Measurements from ENCODE around the gene WDR7. TPM values are rescaled to one million over a fixed set of nuclear protein-coding genes. Genes with fewer than 3 reads are reported as not detected.

WDR7 gene
- total RNA-seq, 1 experiment from 2014 or later = 13.7 TPM

DNA sequence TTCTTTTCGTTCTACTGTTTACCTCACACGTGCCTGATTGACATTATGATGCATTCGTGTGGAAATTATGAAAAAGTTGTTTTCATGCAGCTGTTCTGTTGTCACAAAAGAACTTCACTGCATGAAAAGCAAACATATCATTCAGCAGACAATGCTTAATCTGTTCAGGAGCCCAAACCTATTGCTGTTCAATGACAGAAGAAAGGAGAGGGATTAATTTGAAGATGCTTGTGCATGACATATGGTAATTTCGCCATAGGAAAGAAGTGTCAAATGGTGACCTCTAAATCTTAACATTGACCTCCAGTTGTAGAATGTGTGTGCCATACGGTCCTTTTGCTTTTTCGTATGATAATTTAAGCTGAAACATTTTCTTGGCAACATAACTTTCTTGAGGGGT is 124.5 kb downstream of the WDR7 start:
- no peak for DNase-seq (ENCODE audit: low spot score)
- in situ Hi-C loops (cut with HindIII; ENCODE audit: low sequenced_read_pairs) = no loop called here

DNA sequence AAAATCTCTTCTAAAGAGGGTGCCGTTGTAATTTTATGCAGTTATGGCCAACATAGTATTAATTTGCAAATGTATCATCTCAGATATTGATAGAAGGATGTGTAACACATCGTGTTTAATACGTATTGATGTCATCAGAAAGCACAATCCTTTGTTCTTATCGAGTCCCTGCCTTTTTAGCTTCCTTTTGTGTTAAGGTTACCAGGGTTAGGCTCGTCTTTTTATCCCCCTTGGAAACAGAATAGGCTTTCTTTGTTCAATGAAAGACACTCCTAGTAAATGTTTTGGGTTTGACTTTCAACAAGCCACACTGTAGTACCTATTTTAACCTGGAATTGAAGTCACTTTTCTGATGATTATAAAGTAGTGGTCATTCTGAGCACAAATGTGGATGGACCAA is 136.2 kb downstream of the WDR7 start:
- no peak for DNase-seq (ENCODE audit: low spot score)
- in situ Hi-C loops (cut with HindIII; ENCODE audit: low sequenced_read_pairs) = no loop called here

DNA sequence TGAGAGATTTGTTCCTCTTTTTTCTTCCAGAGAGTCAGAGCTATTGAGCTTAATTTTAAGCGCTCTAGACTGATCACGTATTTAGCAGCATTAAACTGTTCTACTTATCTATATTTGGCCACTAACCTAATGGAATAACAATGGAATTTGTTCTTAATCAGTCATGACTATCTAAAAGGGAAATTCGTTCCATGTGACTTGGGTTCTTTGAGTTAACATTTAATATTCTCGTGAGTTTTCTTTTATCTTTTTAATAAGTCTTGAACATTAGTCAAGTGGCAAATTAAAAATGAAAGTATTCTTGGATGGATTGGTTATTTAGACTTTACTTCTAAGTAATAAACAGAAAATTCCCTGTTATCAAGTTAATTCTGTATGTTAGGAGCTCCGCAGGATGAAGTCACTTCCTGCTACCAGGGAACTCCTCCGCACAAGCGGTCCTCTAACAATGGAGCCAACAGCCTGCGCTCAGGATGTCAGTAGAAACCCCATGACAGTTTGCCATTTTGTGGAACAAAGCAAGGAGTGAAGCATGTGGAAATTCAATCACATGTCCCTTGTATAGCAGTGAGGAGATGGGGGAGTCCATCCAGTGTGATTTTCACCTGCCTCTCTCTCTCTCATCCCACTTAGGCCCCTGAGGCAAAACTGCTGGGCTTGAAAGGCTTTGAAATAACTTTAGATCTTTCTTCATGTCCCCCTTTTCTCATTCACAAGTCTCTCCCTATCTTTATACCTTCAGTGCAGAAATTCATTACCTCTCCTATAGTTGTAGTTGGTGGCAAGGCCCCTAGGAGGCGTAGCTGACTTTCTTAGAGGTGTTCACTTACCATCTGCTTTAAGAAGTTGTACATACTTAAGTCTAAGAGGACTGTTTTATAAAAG is 138.1 kb downstream of the WDR7 start:
- DNase-seq (ENCODE audit: low spot score) = peak; percentile 11
- in situ Hi-C loops (cut with HindIII; ENCODE audit: low sequenced_read_pairs) = no loop called here

DNA sequence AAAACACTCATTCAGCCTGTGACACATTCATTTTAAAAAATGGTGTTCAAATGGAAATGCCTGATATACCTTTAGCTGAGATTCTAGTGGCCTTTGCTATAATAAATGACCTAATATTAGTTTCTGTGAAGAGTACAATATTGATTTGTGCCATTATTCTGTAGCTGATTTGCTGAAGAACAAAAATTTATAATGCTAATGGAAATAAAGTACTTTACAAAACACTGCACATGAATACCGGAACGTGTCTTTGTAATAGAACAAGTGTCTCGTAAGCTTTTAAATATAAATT is 138.7 kb downstream of the WDR7 start:
- DNase-seq (ENCODE audit: low spot score) = no peak
- in situ Hi-C loops (cut with HindIII; ENCODE audit: low sequenced_read_pairs) = no loop called here

DNA sequence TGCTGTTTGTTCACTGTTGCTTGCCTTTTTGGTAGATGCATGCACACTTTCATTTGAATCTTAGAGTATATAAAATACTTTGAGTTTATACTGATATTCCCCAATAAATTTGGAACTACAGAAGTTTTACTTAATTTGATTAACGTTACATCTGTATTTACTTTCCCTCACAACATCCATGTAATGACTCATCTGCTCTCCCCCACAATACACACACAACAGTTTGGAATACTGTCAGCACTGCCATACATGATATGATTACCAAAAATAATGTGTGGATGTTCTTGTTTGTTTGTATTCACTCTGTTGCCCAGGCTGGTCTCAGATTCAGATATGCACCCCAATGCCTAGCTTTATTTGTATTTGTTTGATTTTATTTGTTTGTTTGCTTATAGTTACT is 144.2 kb downstream of the WDR7 start:
- DNase-seq (ENCODE audit: low spot score) = no peak
- in situ Hi-C loops (cut with HindIII; ENCODE audit: low sequenced_read_pairs) = no loop called here

DNA sequence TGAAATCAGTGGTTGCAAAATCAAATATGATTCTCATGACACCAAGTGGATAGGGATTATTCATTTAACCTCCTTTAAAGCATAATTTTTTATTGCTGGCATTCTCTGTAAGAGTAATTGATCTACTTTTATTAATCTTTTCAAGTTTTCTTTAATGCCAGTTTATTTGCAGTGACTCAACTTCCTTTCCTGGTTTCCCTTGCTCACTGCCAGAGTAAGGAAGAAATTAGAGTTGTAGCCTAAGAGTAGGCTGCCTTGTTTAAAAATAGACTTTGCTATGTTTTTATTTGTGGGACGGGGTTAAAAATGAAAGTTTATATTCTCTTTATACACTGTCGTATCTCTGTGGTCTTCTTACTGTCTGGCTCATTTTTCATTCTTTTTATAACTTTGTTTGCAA is 148.6 kb downstream of the WDR7 start:
- in situ Hi-C loops (cut with HindIII; ENCODE audit: low sequenced_read_pairs) = no loop called here
- DNase-seq (ENCODE audit: low spot score) = no peak

DNA sequence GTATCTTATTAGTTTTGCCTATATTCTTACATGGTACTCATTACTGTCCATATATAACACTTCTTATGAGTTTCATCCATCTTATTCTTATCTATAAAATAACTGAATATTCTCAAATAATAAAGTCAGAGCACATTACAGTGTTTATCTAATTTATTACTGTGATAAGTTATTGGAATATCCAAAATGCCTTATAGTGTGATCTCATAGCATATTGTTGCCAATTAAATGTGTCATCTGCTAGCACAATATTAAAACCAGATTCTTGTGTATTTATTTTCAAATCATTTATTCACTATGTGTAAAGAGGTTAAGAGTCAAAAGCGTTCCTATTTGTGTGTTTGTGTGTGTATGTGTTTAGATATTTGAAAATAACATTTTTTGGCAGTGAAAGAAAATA is 151.9 kb downstream of the WDR7 start:
- in situ Hi-C loops (cut with HindIII; ENCODE audit: low sequenced_read_pairs) = no loop called here
- no peak for DNase-seq (ENCODE audit: low spot score)

DNA sequence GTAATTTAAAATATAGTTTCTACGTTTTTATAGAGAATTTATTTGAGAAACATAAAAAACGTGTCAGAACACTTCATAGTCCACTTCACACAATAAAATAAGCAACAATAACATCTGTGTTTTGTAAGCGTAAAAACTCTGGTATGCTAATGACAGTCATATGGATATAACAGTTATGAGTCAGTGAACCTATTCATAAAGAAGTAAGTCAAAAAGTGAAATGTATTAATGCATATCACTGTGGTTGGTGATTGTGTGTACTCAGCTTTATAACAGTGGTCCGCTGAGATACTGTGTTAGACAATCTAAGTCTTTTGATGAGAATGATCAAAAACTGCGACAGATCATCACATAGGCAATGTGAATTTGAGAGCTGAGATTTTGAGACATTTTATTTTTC is 153.2 kb downstream of the WDR7 start:
- in situ Hi-C loops (cut with HindIII; ENCODE audit: low sequenced_read_pairs) = no loop called here
- no peak for DNase-seq (ENCODE audit: low spot score)

DNA sequence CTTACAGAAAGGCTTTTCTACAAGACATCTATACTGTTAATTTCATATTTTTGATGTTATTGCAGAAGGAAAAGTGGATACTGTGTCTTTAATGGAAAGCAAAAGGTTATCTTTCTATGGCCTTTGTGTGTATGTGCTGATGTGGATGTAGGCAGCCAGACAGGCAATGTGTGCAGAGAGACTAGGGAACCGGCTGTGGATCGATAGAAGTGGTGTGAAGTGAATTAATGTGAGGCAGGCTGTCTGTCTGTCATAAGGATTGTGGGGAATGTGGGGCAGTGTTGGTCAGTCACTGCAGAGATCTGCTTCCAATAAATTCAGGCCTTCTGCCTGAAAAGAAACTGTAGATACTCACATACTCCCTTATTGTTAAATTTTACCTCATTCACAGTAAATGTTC is 156.7 kb downstream of the WDR7 start:
- in situ Hi-C loops (cut with HindIII; ENCODE audit: low sequenced_read_pairs) = no loop called here
- DNase-seq (ENCODE audit: low spot score) = no peak

DNA sequence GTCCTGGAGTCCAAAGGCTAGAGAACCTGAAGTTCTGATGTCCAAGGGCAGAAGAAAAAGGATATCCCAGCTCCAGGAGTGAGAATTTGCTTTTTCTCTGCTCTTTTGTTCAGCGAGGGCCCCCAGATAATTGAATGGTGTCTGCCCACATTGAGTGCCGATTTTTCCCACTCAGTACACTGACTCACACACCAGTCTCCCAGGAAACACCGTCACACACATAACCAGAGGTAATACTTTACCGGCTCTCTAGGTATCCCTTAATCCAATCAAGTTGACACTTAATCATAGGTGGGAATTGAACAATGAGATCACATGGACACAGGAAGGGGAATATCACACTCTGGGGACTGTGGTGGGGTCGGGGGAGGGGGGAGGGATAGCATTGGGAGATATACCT is 161.5 kb downstream of the WDR7 start:
- in situ Hi-C loops (cut with HindIII; ENCODE audit: low sequenced_read_pairs) = no loop called here

DNA sequence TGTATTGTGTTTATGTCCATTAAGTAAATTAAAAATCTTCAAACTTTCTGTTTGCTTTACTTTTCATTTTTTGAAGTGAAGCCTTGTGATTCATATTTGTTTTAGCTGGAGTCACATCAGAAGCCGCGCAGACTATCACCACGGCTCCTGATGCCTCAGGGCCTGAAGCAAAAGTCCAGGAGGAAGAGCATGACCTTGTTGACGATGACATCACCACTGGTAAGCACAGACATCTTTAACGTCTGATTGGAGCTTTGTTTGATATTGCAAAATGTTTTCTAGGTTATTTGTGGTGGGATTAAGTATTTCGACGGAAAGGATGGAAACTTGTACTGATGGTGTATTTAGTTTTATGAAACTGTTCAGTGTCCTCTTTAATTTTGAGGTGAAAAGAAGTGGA is 164.8 kb downstream of the WDR7 start:
- DNase-seq (ENCODE audit: low spot score) = no peak
- in situ Hi-C loops (cut with HindIII; ENCODE audit: low sequenced_read_pairs) = no loop called here

More for the DNA sequence above, 161.5 kb downstream of the WDR7 start:
- no peak for DNase-seq (ENCODE audit: low spot score)

DNA sequence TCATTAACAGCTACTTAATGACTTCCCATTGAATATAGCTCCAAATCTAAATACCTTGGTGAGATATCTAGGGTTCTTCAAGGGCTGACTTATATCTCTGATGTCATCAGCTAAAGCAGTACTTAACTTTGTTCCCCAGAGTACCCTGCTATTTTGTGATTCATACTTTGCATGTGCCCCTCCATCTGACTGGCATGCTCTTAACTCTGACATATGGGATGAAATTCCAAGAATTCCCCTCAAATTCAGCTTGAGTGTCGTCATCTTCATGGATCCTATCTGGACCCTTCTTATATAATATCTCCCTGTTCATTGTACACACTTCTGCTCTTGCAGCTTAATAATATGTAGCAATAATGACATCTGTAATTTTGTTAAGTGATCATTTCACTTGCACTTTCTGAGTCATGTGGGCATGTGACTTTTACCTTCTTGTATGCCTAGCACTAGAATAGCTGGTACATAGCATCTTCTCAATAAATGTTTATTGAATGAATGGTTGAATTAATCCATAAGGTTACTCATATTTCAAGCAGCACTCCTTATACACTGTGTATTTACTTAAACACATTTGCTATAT is 172.9 kb downstream of the WDR7 start:
- in situ Hi-C loops (cut with HindIII; ENCODE audit: low sequenced_read_pairs) = no loop called here
- no peak for DNase-seq (ENCODE audit: low spot score)

DNA sequence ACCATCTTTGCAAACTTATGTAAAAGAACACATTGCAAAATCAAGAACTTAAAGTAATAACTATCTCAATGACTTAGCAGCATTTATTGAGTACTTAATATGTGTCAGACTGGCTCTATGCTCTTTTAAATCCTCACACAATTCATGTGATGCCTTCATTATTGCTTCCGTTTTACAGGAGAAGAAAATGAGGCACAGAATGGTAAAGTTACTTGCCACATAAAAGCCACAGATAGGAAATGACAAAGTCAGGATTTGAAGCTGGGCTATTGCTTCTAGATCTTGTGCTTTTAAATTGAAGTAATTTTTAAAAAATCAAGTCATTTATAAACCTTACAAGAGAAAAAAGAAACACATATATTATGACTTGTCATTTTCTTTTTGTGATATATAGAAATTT is 174.2 kb downstream of the WDR7 start:
- in situ Hi-C loops (cut with HindIII; ENCODE audit: low sequenced_read_pairs) = no loop called here
- no peak for DNase-seq (ENCODE audit: low spot score)

DNA sequence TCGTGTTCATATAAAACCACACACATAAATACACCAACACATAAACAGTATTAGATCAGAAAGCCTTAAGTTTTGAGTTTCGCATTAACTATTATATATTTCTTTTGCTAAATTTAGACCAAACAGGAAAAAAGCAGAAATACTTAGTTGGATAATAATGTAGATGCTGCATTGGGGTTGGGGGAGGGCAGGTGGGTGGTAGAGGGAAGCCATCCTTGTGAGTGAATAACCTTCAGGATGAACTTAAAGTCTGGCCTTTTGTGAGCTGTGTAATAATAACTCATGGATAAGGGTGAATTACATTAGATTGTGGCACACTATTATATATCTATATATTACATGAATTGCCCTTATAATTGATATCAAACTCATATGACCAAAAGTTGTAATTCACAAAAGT is 174.7 kb downstream of the WDR7 start:
- in situ Hi-C loops (cut with HindIII; ENCODE audit: low sequenced_read_pairs) = no loop called here
- no peak for DNase-seq (ENCODE audit: low spot score)

DNA sequence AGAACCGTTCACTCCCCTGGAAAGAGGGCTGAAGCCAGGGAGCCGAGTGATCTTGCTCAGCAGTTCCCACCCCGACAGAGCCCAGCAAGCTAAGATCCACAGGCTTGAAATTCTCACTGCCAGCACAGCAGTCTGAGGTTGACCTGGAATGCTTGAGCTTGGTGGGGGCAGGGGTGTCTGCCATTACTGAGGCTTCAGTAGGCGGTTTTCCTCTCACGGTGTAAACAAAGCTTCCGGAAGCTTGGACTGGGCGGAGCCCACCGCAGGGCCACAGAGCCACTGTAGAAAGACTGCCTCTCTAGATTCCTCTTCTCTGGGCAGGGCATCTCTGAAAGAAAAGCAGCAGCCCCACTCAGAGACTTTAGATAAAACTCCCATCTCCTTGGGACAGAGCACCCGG is 180.8 kb downstream of the WDR7 start:
- DNase-seq (ENCODE audit: low spot score) = no peak
- in situ Hi-C loops (cut with HindIII; ENCODE audit: low sequenced_read_pairs) = no loop called here

DNA sequence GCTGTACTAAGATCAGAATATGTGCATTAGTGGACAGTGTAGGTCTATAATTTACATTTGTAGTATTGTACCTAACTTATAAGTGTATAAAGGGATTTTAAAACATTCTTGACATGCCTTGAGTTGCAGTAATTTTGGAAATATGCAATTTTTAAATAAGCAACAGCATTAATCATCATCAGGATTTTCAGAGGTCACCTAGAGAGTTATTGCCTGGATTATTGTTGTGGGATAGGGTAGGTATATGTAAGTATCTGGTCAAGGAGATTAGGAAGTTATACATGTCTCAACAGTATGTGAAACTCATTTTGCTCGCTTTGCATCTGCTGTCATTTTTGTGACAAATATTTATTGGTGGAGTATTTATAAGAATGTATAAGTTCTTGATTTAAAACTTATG is 184.2 kb downstream of the WDR7 start:
- DNase-seq (ENCODE audit: low spot score) = no peak
- in situ Hi-C loops (cut with HindIII; ENCODE audit: low sequenced_read_pairs) = no loop called here

DNA sequence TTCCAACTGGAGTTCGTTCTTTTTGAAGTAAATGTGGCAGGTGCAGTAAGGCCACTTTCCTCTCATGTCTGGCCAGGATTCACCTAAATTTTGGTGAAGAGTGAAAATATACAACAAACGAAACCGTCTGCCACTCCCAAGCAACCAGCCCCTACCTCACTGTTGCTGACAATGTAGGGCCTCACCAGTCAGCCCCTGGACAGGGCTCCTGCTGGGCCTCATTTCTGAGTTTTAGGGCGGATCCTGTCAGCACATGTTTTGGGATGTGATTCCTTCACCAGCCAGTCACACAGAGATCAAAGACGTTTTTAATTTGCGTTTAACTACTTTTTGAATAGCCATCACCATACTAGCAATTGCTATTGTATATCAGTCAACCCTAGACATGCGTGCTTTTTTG is 185.0 kb downstream of the WDR7 start:
- no peak for DNase-seq (ENCODE audit: low spot score)
- in situ Hi-C loops (cut with HindIII; ENCODE audit: low sequenced_read_pairs) = no loop called here

DNA sequence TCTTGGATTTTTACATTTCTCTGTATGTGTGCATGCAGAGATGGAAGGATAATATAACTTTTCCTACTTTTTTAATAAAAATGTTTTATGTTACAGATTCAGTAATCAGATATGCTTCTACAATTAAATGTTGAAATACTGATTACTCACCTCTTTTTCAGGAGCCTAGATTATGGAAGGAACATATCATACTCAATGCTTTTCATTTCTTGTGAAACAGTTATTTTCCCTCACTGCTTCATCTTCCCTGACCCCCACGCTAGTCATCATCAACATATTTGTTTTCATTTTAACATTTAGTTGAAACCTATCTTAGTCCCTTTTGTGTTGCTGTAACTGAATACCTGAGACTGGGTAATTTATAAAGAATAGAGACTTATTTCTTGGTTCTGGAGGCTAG is 190.7 kb downstream of the WDR7 start:
- DNase-seq (ENCODE audit: low spot score) = no peak
- in situ Hi-C loops (cut with HindIII; ENCODE audit: low sequenced_read_pairs) = no loop called here

DNA sequence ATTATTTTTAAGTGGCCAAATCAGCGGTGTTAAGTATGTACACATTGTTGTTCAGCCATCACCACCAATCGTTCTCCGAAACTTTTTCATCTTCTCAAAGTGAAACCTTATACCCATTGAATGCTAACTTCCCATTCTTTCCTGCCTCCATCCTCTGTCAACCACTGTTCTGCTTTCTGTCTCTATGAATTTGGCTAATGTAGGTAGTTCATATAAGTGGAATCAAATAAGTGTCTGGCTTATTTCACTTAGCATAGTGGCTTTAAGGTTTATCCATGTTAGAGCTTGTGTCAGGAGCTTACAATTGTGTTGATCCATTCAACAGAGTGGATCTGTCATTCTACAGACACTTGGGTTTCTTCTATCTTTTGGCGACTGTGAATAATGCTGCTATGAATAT is 192.1 kb downstream of the WDR7 start:
- no peak for DNase-seq (ENCODE audit: low spot score)
- in situ Hi-C loops (cut with HindIII; ENCODE audit: low sequenced_read_pairs) = no loop called here

DNA sequence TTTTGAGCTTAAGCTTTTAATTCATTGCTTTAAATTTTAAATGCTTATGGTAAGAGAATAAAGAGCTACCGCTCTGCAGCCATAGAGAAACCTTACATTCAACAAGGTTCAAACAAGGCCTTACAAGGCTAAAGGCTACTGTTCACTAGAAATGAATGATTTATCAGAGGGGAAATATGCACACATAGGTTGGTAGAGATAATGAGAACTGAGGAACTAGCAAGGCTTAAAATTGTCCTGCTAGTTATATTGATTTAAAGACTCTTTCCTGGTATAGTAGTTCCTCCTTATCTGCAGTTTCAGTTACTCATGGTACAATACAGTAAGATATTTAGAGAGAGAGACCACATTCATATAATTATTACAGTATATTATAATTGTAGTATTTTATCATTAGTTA is 193.4 kb downstream of the WDR7 start:
- in situ Hi-C loops (cut with HindIII; ENCODE audit: low sequenced_read_pairs) = no loop called here

DNA sequence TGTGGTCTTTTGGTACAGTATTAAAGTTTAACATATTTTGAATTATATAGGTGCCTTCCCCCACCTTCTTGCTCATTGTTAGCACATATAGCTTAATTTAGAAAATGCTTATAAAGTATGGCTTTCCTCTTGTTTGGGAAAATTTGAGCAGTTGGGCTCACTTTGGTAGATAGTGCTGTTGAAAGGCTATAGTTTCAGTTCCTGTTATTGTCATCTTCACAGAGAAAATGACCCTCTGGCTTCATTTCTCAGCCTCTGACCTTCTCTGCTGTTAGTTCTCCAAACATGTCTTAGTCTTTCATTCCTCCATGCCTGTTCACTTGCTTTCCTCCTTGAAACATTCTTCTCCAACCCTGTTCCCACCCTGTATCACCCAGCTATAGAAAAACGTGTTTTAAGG is 200.6 kb downstream of the WDR7 start:
- in situ Hi-C loops (cut with HindIII; ENCODE audit: low sequenced_read_pairs) = no loop called here
- no peak for DNase-seq (ENCODE audit: low spot score)

More for the DNA sequence above, 193.4 kb downstream of the WDR7 start:
- DNase-seq (ENCODE audit: low spot score) = no peak
